ENCODE results near the gene PRSS33. TPM values are rescaled to one million over a fixed set of nuclear protein-coding genes. Genes with fewer than 3 reads are reported as not detected.

PRSS33 gene
- total RNA-seq, 2 donors from 2014 or later: 0.46 TPM; not detected in 1

DNA sequence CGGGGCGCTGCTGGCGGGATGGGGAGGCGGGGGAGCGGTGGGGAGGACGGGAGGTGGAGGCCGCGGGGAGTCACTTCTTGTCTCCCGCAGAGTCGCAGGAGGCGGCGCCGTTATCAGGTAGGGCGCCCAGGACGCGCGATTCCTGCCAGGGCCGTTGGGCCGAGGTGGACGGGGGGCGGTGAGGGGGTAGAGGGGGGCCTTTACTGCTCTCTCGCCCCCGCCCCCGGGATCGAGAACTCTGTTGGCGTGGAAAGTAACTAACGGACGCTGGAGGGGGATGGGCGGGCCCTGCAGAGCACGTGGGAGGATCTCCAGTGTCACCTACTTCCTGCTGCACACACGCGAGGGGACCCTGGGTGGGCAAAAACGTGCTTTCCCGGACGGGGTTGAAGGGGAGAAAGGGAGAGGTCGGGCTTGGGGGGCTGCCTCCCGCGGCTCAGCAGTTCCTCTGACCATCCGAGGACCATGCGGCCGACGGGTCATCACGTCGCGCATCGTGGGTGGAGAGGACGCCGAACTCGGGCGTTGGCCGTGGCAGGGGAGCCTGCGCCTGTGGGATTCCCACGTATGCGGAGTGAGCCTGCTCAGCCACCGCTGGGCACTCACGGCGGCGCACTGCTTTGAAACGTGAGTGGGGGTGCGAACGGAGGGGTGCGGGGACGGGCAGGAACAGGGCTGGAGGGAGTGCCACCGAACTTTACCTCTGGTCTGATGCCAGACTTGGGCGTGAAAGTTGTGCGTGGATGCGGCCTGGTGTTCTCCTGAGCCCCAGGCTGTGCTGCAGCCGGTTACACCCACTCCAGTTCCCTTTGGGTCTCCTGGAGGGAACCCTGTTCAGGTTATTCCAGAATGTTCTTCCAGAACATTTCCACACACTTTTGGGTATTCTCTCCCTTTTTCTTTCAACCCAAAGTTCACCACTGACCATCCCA, 30.2 kb upstream of the PRSS33 start:
- DNase-seq (no peak), ATAC-seq (replicated peaks in 1 of 2) (no peak)
- no peaks in the 10 kb centered on the region for H3K4me1 Mint-ChIP-seq (ENCODE audit: low read depth)
- H3K27me3 Mint-ChIP-seq (ENCODE audit: low read depth): no peaks in the 10 kb centered on the region
- no peaks in the 10 kb centered on the region for H3K36me3 Mint-ChIP-seq (ENCODE audit: insufficient read depth in 2 of 2)
- no peaks in the 10 kb centered on the region for H3K9me3 Mint-ChIP-seq
- H3K27ac Mint-ChIP-seq: no peak overlapping the region
- no peak overlapping the region for H3K4me3 Mint-ChIP-seq

DNA sequence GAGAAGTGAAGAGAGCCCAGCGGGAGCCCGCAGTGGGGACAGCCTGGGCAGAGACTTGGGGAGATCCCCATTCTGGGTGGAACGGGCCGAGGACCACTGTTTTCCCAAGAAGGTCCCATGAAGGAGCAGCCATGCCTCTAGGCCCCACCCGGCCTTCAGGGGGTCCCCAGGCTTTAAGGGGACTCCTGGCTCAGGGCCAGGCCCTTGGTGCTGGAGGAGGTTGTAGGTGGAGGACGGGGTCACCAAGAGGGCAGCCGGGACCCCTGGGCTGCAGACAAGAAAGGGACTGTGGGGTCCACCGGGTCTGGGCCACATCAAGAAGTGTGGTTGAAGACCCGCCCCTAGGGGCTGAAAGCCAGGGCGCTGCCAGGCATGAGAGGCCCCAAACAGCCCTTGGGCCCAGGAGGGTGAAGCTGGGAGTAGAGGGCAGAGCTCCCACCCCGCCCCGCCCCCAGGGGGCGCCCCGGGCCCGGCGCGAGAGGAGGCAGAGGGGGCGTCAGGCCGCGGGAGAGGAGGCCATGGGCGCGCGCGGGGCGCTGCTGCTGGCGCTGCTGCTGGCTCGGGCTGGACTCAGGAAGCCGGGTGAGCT, 29.5 kb upstream of the PRSS33 start, which contains the start of gene PRSS21:
Gene PRSS21 (plus strand): TSS at position 487 of the 589 bp plus-strand sequence. CDS start 32 bp downstream, at position 519.
- Mint-ChIP-seq H3K4me3 (peak within 1 kb of the TSS; percentile 16 to 52), H3K4me1 (ENCODE audit: low read depth) (no peaks in the 10 kb centered on the region), H3K27ac (no peak within 1 kb of the TSS), H3K36me3 (ENCODE audit: insufficient read depth in 2 of 2) (no peaks in the 10 kb centered on the region), H3K9me3 (no peaks in the 10 kb centered on the region), H3K27me3 (ENCODE audit: low read depth) (no peaks in the 10 kb centered on the region)
- peak; percentile 27 to 40 for DNase-seq
- ATAC-seq (replicated peaks in 1 of 2): peak; percentile 71 to 72

DNA sequence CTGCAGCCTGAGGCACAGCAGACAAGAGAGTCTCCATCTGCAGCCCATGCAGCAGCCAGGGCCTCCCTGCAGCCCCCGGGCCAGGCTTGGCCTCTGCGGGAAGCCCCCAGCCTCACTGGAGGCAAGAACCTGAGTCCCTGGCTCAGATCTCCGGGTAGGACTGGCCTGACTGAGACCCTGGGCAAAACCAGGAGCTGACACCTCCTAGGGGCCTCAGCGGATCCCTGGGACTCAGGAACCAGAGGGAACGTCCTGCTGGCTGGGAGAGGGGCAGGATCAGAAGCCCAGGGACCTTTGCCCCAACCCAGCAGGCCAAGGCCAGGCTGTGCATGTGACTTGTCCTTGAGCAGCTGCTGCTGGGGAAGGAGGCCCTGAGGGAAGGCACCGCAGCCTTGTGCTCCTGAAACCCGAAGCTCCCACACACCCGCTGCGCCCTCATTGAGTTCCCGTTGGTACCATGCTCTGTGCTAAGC, 28.0 kb upstream of the PRSS33 start:
- Mint-ChIP-seq H3K4me3 (no peak overlapping the region), H3K27me3 (ENCODE audit: low read depth) (no peaks in the 10 kb centered on the region), H3K27ac (no peak overlapping the region), H3K36me3 (ENCODE audit: insufficient read depth in 2 of 2) (no peaks in the 10 kb centered on the region), H3K9me3 (no peaks in the 10 kb centered on the region), H3K4me1 (ENCODE audit: low read depth) (no peaks in the 10 kb centered on the region)
- ATAC-seq (replicated peaks in 1 of 2): no peak
- DNase-seq: no peak

DNA sequence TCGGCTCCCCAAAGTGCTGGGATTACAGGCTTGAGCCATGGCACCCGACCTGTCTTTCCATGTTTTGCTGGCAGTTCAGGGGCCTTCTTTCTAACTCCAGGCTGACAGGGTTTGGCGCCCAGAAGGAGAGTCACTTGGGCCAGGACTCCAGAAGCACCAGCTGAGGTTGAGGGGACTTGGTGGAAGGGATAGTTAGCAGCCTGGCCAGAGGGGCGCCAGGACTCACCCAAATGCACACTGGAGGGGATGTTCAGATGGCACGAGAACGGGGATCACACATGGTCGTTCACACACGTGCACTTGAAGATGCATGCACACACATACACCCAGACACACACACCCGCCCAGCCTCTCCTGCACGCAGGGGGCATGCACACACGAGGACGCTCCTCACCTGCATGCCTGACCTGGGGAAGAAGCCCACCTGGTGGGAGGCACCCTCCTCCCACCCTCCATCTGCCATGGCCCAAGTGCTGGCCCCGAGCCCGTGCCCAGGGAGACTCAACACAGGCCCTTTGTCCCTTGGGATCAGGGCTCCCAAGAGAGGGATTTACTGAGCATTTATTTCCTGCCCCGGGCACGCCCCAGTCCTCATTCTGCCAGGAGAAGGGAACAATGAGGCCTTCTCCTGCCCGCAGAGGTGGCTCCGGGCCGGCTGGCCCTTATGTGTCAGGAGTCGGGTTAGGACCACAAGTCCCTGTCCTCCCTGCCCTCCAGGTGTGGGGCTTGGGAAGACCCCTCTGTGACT, 27.4 kb upstream of the PRSS33 start:
- Mint-ChIP-seq H3K4me1 (ENCODE audit: low read depth) (no peaks in the 10 kb centered on the region), H3K4me3 (no peak overlapping the region)

GRCh38 chr16:2813771-2814221, 26.4 kb upstream of the PRSS33 start:
- no peak for DNase-seq
- ATAC-seq (replicated peaks in 1 of 2): no peak
- H3K9me3 Mint-ChIP-seq: peaks cover 0 to 3% of the 10 kb centered on the region in 2 donors
- H3K36me3 Mint-ChIP-seq (ENCODE audit: insufficient read depth in 2 of 2): no peaks in the 10 kb centered on the region
- H3K27ac Mint-ChIP-seq: no peak overlapping the region
- H3K4me1 Mint-ChIP-seq (ENCODE audit: low read depth): no peaks in the 10 kb centered on the region
- H3K4me3 Mint-ChIP-seq: no peak overlapping the region
- H3K27me3 Mint-ChIP-seq (ENCODE audit: low read depth): peaks cover 7% of the 10 kb centered on the region

More for the DNA sequence above, 27.4 kb upstream of the PRSS33 start:
- ATAC-seq (replicated peaks in 1 of 2): no peak
- Mint-ChIP-seq H3K27me3 (ENCODE audit: low read depth) (no peaks in the 10 kb centered on the region), H3K36me3 (ENCODE audit: insufficient read depth in 2 of 2) (no peaks in the 10 kb centered on the region), H3K9me3 (no peaks in the 10 kb centered on the region), H3K27ac (no peak overlapping the region)
- DNase-seq: no peak

DNA sequence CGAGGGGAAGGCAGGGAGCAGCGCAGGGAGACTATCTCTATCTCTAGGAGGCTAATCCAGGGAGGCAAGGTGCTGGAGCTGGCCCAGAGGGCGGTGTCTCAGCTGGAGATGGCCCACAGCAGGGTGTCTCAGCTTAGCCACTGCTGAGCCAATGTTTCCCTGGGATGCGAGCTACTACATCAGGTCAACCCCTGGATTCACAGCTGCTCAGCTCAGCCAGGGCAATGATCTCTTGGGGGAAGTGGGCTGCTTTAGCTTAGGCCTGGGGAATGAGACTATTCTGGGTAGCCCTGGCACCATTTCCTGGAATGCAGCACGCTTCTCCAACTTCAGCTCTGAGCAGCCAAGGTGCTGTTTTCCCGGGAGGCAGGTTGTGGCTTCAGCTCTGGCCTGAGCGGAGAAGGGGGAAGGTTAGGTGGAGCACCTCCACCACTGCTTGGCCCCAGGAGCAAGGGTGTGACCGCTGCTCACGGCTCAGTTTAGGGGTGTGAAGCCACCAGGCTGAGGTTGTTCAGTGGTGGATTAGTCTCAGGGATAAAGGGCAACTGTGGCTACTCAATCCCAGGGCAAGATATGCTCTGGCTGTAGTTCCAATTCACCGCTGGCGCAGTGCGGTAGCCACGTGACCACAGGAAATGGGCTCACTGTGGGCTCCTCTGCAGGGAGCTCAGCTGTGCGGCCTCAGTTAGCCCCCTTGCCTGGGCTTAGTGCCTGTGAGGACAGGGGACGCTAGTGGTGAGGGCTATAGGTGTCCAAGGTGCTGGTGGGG, 24.5 kb upstream of the PRSS33 start:
- DNase-seq (no peak), ATAC-seq (replicated peaks in 1 of 2) (no peak)
- Mint-ChIP-seq H3K4me3 (no peak overlapping the region), H3K36me3 (ENCODE audit: insufficient read depth in 2 of 2) (no peaks in the 10 kb centered on the region), H3K27ac (no peak overlapping the region), H3K9me3 (peaks cover 0 to 3% of the 10 kb centered on the region in 2 donors), H3K4me1 (ENCODE audit: low read depth) (no peaks in the 10 kb centered on the region), H3K27me3 (ENCODE audit: low read depth) (peaks cover 20% of the 10 kb centered on the region)

- Mint-ChIP-seq H3K4me3 (no peak overlapping the region), H3K27me3 (ENCODE audit: low read depth) (peaks cover 20% of the 10 kb centered on the region), H3K27ac (no peak overlapping the region), H3K9me3 (peaks cover 0 to 3% of the 10 kb centered on the region in 2 donors), H3K36me3 (ENCODE audit: insufficient read depth in 2 of 2) (no peaks in the 10 kb centered on the region), H3K4me1 (ENCODE audit: low read depth) (no peaks in the 10 kb centered on the region)
- DNase-seq (no peak), ATAC-seq (replicated peaks in 1 of 2) (no peak)
Measured at GRCh38 chr16:2810651-2811050, 23.3 kb upstream of the PRSS33 start.

- no peak for DNase-seq
- peaks cover 2 to 4% of the 10 kb centered on the region in 2 donors for H3K9me3 Mint-ChIP-seq
- peaks cover 0 to under 1% of the 10 kb centered on the region in 2 donors for H3K36me3 Mint-ChIP-seq (ENCODE audit: insufficient read depth in 2 of 2)
- no peak overlapping the region for H3K27ac Mint-ChIP-seq
- H3K4me1 Mint-ChIP-seq (ENCODE audit: low read depth): no peaks in the 10 kb centered on the region
- H3K27me3 Mint-ChIP-seq (ENCODE audit: low read depth): peaks cover 20% of the 10 kb centered on the region
- ATAC-seq (replicated peaks in 1 of 2): no peak
- no peak overlapping the region for H3K4me3 Mint-ChIP-seq
Measured at GRCh38 chr16:2809149-2809760, 21.9 kb upstream of the PRSS33 start.

- ATAC-seq (replicated peaks in 1 of 2): no peak
- Mint-ChIP-seq H3K9me3 (peaks cover 6 to 9% of the 10 kb centered on the region in 2 donors), H3K4me1 (ENCODE audit: low read depth) (no peaks in the 10 kb centered on the region), H3K4me3 (no peak overlapping the region), H3K27ac (no peak overlapping the region), H3K36me3 (ENCODE audit: insufficient read depth in 2 of 2) (peaks cover 0 to 5% of the 10 kb centered on the region in 2 donors), H3K27me3 (ENCODE audit: low read depth) (peaks cover 27% of the 10 kb centered on the region)
- DNase-seq: no peak
Measured at GRCh38 chr16:2808181-2808580, 20.8 kb upstream of the PRSS33 start.

GRCh38 chr16:2806286-2806685, 18.9 kb upstream of the PRSS33 start:
- H3K9me3 Mint-ChIP-seq: peaks cover 6 to 9% of the 10 kb centered on the region in 2 donors
- H3K27me3 Mint-ChIP-seq (ENCODE audit: low read depth): peaks cover 27% of the 10 kb centered on the region
- no peaks in the 10 kb centered on the region for H3K4me1 Mint-ChIP-seq (ENCODE audit: low read depth)
- no peak overlapping the region for H3K27ac Mint-ChIP-seq
- H3K36me3 Mint-ChIP-seq (ENCODE audit: insufficient read depth in 2 of 2): peaks cover 0 to 5% of the 10 kb centered on the region in 2 donors
- no peak for ATAC-seq (replicated peaks in 1 of 2)
- DNase-seq: no peak
- H3K4me3 Mint-ChIP-seq: no peak overlapping the region

DNA sequence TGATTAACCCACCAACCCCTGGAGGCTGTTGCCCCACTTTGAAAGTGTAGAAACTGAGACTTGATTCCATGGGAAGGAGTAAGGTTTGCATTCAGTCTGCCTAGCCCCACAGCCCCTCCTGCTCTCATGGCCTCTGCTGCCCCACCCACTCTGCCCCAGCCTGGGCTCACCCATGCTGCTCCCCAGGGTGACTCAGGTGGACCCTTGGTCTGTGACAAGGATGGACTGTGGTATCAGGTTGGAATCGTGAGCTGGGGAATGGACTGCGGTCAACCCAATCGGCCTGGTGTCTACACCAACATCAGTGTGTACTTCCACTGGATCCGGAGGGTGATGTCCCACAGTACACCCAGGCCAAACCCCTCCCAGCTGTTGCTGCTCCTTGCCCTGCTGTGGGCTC, 17.4 kb upstream of the PRSS33 start:
- Mint-ChIP-seq H3K4me1 (ENCODE audit: low read depth) (no peaks in the 10 kb centered on the region), H3K27me3 (ENCODE audit: low read depth) (peaks cover 27% of the 10 kb centered on the region), H3K9me3 (peaks cover 6 to 9% of the 10 kb centered on the region in 2 donors), H3K4me3 (no peak overlapping the region), H3K36me3 (ENCODE audit: insufficient read depth in 2 of 2) (peaks cover 0 to 5% of the 10 kb centered on the region in 2 donors), H3K27ac (no peak overlapping the region)
- ATAC-seq (replicated peaks in 1 of 2) (no peak), DNase-seq (no peak)
